ENCODE data around the gene GRAMD1B.

GRAMD1B gene

GRCh38 chr11:123388640-123389039 is 41.4 kb upstream of the GRAMD1B start:
- no peak overlapping the region for H3K9ac ChIP-seq (ENCODE audit: low read depth, low read length)
- H3K36me3 ChIP-seq (ENCODE audit: insufficient read depth, low read length), result no peaks in the 10 kb centered on the region
- TF ChIP-seq EZH2 (IDR thresholded peaks at IDR 0.05; ENCODE audit: borderline replicate concordance, low read depth, low read length, severe bottlenecking), result no peak
- TF ChIP-seq CTCF (IDR thresholded peaks at IDR 0.05; ENCODE audit: borderline replicate concordance, extremely low read depth, low read length, poor library complexity, severe bottlenecking), result no peak
- ATAC-seq (ENCODE audit: insufficient read depth, low read depth), result no peak
- no peaks in the 10 kb centered on the region for H4K20me1 ChIP-seq (ENCODE audit: insufficient read depth, low read length)
- no peaks in the 10 kb centered on the region for H3K79me2 ChIP-seq (ENCODE audit: insufficient read depth, low read length)
- DNase-seq, result no peak
- H3K27ac ChIP-seq (ENCODE audit: low read length), result no peak overlapping the region
- no peak overlapping the region for H2AFZ ChIP-seq (ENCODE audit: low read depth, low read length)
- no peaks in the 10 kb centered on the region for H3K9me3 ChIP-seq (ENCODE audit: insufficient read depth, low read length, severe bottlenecking)
- peaks cover 19% of the 10 kb centered on the region for H3K27me3 ChIP-seq (ENCODE audit: insufficient read depth, low read length, poor library complexity)
- no peak overlapping the region for H3K4me3 ChIP-seq (ENCODE audit: low read depth in 1 of 2, low read length in 2 of 2)
- no peaks in the 10 kb centered on the region for H3K4me1 ChIP-seq (ENCODE audit: insufficient read depth, low read length)
- no peak overlapping the region for H3K4me2 ChIP-seq (ENCODE audit: insufficient read depth, low read length)

- Histone ChIP-seq H3K36me3 (ENCODE audit: insufficient read depth, low read length) (no peaks in the 10 kb centered on the region), H3K4me2 (ENCODE audit: insufficient read depth, low read length) (no peak overlapping the region), H3K27ac (ENCODE audit: low read length) (no peak overlapping the region), H3K79me2 (ENCODE audit: insufficient read depth, low read length) (no peaks in the 10 kb centered on the region), H3K4me1 (ENCODE audit: insufficient read depth, low read length) (no peaks in the 10 kb centered on the region), H2AFZ (ENCODE audit: low read depth, low read length) (no peak overlapping the region), H3K27me3 (ENCODE audit: insufficient read depth, low read length, poor library complexity) (peaks cover 16% of the 10 kb centered on the region), H4K20me1 (ENCODE audit: insufficient read depth, low read length) (no peaks in the 10 kb centered on the region), H3K9me3 (ENCODE audit: insufficient read depth, low read length, severe bottlenecking) (no peaks in the 10 kb centered on the region), H3K4me3 (ENCODE audit: low read depth in 1 of 2, low read length in 2 of 2) (no peak overlapping the region), H3K9ac (ENCODE audit: low read depth, low read length) (no peak overlapping the region)
- DNase-seq, result no peak
- TF ChIP-seq EZH2 (IDR thresholded peaks at IDR 0.05; ENCODE audit: borderline replicate concordance, low read depth, low read length, severe bottlenecking) (no peak), CTCF (IDR thresholded peaks at IDR 0.05; ENCODE audit: borderline replicate concordance, extremely low read depth, low read length, poor library complexity, severe bottlenecking) (no peak)
- ATAC-seq (ENCODE audit: insufficient read depth, low read depth), result no peak
Measured at GRCh38 chr11:123390146-123390545, 39.9 kb upstream of the GRAMD1B start.

GRCh38 chr11:123391646-123392348 is 38.3 kb upstream of the GRAMD1B start:
- no peaks in the 10 kb centered on the region for H3K4me1 ChIP-seq (ENCODE audit: insufficient read depth, low read length)
- H2AFZ ChIP-seq (ENCODE audit: low read depth, low read length), result no peak overlapping the region
- no peaks in the 10 kb centered on the region for H3K79me2 ChIP-seq (ENCODE audit: insufficient read depth, low read length)
- H3K4me3 ChIP-seq (ENCODE audit: low read depth in 1 of 2, low read length in 2 of 2), result no peak overlapping the region
- H3K9me3 ChIP-seq (ENCODE audit: insufficient read depth, low read length, severe bottlenecking), result no peaks in the 10 kb centered on the region
- H3K27me3 ChIP-seq (ENCODE audit: insufficient read depth, low read length, poor library complexity), result peaks cover 13% of the 10 kb centered on the region
- no peak overlapping the region for H3K4me2 ChIP-seq (ENCODE audit: insufficient read depth, low read length)
- H3K36me3 ChIP-seq (ENCODE audit: insufficient read depth, low read length), result no peaks in the 10 kb centered on the region
- no peaks in the 10 kb centered on the region for H4K20me1 ChIP-seq (ENCODE audit: insufficient read depth, low read length)
- no peak overlapping the region for H3K9ac ChIP-seq (ENCODE audit: low read depth, low read length)
- DNase-seq, result no peak
- ATAC-seq (ENCODE audit: insufficient read depth, low read depth), result no peak
- H3K27ac ChIP-seq (ENCODE audit: low read length), result no peak overlapping the region
- TF ChIP-seq CTCF (IDR thresholded peaks at IDR 0.05; ENCODE audit: borderline replicate concordance, extremely low read depth, low read length, poor library complexity, severe bottlenecking), result no peak
- TF ChIP-seq EZH2 (IDR thresholded peaks at IDR 0.05; ENCODE audit: borderline replicate concordance, low read depth, low read length, severe bottlenecking), result no peak
